IPS-11a (cell line): ENCODE measurements around the gene ANKRD53.
"Not testable (repeated sequence)": the region's sequence is repeated elsewhere in the genome, so short reads cannot be mapped to it uniquely, and the experiment has no call there.

Experiments
- H3K4me3 ChIP-seq: one replicate; pipeline ENCODE4 v1.5.1; 2013; ENCODE audit warnings: low read depth, low read length, control low read depth

Gene ANKRD53

DNA sequence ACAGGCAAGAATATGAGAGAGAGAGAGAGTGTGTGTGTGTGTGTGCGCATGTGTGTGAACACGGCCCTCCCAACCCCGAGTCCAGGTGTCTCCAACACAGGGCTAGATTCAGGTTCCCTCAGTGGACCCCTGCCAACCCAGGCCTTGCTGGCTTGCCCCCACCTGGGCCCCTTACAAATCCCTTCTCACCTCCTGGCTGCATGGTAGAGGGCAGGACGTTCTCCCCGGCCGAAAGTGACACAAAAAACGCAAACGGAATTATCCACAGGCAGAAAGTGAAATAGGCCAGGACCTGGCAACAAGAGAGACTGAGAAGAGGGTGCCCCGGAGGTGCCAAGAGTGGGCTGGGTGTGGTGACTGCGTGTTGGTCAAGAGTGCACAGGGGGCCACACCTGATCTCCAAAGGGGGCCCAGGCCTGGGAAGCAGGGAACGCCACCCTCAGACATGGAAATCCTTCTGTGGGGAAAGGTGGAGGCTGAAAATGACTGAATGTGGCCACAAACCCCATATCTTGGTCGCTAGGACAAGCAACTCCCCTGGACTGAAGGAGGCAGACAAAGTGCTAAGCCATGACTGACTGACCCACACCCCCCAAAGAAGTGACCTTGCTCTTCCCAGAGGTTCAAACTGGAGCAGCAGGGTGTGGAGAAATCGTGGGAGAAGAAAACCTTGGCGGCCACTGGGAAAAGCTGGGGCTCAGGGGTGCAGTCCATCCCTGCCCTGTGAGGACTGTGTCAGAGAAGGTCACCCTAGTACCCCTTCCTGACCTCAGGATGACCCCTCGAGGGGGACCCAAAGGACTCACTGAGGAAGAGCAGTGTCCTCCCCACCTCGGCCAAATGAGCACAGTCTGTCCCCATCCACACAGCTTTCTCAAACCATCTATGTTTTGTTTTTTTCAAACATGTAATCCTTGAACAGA, 10.6 kb downstream of the ANKRD53 start:
- no peak overlapping the region for H3K4me3 ChIP-seq

DNA sequence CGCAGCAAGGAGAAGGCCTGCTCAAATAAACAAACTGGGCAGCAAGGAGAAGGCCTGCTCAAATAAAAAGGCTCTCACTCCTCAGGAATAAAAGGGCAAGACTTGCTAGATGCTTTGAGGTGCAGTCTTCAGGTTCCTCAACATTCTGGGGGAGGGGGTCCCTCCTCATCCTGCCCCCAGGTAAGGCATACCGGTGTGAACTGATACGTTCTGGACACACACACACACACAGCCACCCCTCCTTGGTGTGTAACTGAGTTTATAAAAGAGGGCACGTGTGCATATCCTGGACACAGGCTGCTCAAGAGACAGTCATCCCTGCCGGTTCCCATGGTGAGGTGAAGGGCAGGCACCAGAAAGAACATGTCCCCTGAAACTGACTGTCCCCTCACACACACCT, 11.8 kb downstream of the ANKRD53 start:
- no peak overlapping the region for H3K4me3 ChIP-seq

DNA sequence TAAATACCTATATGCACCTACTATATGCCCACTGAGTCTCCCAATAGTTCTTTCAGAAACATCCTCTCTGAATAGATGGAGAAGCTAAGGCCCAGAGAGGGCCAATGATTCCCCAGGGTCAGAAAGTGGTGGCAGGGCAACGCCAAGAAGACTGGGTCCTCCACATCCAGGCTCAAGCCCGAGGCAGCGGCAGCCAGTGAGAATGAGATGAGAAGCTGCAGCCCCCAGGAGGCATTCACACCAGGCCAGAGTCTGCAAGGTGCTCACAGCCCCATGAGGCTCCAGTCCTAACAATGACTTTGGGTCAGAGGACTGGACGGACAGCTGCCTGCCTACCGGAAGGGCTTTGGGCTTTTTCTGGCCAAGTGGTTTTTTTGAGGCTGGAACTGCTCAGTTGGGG, 12.7 kb downstream of the ANKRD53 start:
- H3K4me3 ChIP-seq: no peak overlapping the region

DNA sequence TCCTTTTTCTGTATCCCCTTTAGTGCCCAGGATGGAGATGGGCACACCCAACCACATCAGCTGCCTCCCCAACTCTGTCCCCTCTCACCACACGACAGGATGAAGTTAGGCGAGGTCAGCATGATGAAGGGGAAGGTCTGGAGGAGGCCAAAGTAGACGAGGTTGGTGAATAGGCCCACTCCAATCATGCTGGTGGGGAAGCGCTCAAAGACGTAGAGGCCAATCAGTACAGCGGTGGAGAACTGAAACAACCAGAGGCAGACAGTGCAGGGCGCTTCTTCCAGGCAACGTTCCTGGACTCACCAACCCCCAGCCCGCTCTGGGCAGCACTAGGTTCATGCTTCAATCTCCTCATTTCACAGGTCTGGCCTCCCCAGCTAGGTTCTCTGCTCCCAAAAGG, 13.3 kb downstream of the ANKRD53 start:
- H3K4me3 ChIP-seq: no peak overlapping the region

DNA sequence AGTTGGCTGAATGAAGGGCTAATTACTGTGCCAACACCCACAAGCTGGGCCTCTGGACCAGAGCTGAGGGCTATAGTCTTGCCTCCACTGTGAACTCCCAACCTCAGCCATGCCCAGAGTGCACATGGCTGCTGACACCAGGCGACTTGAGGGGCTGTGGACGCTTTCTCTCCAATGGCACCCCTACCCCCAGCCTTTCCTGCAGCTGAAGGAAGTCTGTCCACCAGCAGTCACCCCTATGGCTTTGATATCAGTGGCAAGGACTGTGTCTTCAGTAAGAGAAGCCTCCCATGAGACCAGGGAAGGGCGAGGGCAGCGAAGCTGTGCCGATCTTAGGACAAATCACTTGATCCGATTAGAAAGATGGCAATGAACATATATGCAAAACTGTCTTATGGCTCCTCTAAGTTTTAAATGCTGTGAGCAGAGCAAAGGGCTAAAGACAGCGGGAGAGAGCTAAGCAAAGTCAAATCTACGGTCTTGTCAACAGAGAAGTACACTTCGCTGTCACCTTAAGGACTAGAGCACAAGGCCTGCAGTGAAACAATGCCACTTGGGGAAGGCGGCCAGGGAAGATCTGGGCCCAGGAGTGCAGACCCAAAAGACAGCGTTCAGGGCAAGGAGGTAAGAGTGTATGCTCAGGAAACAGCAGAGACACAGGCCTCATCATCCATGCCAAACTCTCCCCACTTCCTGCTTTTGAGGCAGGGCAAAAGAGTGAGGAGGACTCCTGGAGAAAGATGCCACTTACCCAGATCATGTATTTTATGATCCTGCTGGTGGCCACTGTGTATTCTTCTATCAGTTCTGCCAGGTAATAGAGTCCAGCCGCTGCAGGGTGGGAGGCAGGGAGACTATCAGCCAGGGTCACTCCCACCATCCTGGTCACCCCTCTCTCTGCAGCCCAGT, 14.8 kb downstream of the ANKRD53 start:
- no peak overlapping the region for H3K4me3 ChIP-seq

DNA sequence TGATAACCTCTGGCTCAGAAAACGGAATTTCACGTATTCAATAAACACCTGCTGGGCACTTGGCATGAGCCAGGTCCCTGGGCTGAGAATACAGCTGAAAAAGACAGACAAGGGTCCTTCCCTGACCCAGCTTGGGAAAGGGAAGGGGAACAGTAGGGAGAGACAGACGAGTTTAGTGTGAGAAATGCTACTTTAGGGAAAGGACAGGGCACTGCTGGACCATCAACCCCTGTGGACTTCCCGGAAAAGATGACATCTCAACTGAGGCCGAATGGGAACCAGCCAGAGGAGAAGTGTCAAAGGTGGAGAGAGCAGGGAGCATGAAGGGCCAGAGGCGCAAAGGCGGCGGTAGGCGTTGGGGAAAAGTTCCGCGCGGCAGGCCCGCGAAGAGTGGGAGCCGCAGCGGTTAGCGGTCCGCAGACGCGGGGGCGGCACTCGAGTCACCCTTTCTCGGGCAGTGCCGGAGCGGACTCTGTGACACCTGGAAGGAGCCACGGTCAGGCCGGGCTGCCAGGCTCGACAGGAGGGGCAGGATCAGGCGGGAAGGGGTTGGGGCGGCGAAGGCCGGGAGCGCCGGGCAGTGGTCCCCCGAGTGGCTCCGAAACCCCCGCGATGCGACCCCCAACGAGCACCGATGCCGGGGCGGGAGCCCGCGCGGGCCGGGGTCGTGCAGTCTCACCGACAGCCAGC, 15.7 kb downstream of the ANKRD53 start:
- H3K4me3 ChIP-seq: peak overlapping the region; percentile 85

DNA sequence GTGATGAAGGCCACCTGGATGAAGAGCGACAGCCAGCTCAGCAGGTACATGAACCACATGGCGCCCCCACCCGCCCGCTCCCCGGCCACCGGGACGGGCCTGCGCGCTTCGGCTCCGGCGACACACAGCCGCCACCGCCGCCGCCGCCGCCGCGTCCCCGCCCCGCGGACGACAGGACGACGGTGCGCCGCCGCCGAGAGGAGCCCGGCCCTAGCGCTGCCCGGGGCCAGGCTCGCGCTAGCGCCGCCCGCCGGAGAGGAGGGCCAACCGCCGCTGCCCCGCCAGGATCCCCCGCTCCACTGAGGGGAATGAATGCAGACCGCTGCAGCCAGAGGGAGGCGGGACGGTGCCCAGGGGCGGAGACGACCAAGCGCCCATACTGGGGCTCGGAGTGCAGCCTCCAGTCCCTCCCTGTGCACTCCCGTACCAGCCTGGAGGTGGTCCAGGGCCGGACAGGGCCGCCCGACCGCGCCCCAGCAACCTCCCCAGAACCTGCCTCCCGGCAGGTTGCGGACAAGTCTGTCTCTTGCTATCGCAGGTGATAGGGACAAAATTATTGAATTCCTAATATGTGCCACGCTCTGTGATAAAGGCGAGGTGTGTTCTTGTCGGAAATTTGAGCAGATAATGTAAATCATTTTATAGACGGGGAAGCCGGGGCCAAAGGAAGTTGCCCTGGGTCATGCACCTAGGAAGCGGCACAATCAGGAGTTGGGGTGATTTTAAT, 16.4 kb downstream of the ANKRD53 start, which contains the start of gene TEX261:
TSS of gene TEX261 (minus strand) at position 175 of the 727 bp plus-strand sequence. CDS start at position 59, 116 bp downstream.
- peak within 1 kb of the TSS; percentile 85 for H3K4me3 ChIP-seq

DNA sequence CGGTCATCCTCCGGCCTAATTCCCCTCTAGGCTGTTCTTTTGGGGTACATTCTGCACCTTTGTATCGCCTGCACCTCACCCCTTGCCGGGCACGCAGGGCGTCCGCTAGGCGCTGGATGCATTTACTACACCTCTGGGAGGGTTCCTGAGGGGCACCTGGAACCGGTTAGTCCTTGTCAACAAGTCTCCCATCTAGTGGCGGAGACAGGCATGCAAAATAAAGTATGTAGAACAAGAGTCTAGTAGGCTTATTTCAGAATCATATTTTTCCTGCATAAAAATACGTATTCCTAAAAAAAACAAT, 16.9 kb downstream of the ANKRD53 start:
- peak overlapping the region; percentile 67 for H3K4me3 ChIP-seq

DNA sequence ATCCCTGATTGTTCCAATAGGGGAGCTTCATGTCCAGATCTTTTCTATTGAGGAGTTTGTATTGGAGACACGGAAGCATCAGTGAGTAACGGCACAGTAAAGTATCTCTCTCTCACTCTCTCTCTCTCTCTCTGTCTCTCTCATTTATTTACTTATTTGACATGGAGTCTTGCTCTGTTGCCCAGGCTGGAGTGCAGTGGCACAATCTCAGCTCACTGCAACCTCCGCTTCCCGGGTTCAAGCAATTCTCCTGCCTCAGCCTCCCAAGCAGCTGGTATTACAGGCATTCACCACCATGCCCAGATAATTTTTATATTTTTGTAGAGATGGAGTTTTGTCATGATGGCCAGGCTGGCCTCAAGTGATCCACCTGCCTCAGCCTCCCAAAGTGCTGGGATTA, 20.5 kb downstream of the ANKRD53 start:
- H3K4me3 ChIP-seq: not testable (repeated sequence)

DNA sequence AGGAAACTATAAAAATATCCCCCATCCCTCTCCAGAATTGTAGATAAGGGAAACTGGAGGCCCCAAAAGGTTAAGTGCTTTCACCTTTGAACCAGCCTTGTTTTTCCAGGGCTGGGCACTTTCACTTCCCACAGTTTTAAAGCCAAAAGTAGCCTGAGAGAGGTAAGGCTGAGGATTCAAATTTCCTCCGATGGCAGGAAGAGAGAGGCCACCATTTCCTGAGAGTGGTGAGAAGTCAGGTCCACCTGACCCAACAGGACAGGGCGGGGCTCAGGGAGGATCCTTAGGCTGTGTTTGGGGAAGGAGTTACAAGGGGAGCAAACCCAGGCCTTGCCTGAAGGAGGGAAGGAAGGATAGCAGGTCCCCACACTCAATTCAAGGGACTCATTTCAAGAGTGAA, 20.9 kb downstream of the ANKRD53 start:
- H3K4me3 ChIP-seq: no peak overlapping the region

DNA sequence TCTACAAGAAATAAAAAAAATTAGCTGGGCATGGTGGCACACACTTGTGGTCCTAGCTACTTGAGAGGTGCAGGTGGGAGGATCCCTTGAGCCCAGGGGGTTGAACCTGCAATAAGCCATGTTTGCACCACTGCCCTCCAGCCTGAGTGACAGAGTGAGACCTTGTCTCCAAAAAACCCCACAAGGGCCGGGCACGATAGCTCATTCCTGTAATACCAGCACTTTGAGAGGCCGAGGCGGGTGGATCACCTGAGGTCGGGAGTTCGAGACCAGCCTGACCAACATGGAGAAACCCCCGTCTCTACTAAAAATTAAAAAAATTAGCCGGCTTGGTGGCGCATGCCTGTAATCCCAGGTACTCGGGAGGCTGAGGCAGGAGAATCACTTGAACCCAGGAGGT, 21.5 kb downstream of the ANKRD53 start:
- H3K4me3 ChIP-seq: not testable (repeated sequence)

DNA sequence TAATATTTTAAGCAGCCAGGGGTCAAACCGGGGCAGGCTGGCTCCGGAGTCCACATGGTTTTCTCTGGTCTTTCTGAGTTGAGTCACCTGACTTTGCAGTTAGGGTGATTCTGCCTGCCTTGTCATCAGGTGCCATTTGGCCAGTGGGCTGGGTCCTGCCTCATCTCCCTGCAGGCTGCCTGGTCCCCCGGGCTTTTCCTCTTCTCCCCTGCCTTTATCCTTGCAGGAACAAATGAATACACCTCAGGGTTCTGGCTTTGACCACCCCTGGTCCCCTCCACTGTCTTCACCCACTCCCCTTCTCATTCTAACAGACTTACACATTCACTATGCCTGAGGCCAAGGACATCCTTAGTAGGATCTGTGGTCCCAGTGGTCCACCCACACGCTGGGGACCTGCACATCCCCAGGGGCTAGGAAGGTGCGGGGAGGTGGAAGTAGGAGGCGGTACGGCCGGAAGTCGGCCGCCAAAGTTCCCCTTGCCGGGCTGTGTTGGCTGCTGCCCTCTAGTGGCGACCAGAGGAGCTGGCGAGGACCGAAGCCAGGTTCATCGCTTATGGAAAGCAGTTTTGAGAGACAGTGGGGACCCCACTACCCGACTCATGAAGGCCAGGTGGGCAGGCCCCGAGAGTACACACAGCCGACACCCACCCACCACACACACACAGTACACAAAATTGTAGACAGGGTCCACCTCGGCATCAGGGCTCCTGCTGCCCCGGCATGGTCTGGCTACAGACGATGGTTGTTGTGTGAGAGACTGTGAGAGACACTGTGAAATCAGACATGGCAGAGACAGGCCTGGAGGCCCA, 22.6 kb downstream of the ANKRD53 start:
- H3K4me3 ChIP-seq: no peak overlapping the region

DNA sequence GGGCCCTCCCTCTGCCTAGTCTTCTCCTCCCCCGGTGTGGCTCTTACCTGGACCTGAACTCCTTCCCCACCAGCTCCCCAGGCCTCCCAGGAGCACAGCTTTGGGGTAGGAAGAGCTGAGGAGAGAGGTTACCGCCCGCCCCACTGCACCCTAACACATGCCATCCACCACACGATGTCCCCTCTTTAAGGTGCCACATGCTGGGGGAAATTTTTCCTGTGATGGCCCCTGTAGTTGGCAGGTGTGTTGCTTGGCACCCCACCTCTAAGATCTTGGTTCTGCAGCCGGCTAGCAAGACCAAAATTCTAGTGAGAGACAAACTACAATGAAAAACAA, 23.1 kb downstream of the ANKRD53 start:
- H3K4me3 ChIP-seq: no peak overlapping the region

DNA sequence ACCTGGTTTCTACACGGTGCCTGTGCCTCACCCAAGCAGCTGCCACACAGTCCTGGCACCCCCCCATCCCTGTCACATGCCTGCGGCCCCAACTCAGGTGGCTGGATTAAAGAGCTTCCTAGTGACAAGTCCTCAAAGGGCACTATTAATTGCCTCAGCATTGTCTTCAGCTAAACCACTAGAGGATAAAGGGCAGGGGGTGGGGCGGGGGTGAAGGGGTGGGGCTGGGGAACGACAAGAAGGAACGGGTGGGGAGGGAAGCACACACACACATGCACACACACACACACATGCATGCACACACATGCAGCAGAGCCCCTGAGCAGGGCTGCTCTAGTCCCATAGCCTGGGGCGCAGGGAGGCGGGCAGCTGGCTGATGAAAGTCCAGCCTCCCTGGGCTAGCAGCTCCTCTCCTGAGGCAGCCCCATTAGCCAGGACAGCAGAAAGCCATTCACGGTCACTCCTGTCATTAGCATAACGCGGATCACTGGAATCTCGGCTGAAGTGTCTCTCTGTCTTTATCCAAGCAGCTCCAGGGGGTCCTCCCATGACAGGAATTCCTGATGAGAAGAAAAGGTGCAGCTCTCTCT, 23.6 kb downstream of the ANKRD53 start:
- H3K4me3 ChIP-seq: no peak overlapping the region

DNA sequence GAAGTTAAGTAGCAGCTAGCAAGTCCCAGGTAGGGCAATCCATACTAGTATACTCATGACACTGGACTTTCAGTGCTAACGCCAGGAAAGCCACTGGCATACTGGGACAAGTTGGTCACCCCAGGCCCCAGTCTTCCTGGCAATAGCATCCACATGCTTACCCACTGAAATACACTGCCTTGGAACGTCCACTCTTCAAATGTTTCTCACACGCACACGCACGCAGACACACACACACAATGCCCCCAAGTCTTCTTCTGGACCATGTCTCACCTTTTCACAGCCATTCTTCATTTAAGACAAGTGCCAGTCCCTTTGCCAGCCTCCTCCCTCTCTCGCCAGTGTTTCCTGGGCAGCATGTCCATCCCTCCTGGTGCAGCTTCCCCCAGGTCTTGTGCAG, 25.0 kb downstream of the ANKRD53 start:
- H3K4me3 ChIP-seq: no peak overlapping the region

DNA sequence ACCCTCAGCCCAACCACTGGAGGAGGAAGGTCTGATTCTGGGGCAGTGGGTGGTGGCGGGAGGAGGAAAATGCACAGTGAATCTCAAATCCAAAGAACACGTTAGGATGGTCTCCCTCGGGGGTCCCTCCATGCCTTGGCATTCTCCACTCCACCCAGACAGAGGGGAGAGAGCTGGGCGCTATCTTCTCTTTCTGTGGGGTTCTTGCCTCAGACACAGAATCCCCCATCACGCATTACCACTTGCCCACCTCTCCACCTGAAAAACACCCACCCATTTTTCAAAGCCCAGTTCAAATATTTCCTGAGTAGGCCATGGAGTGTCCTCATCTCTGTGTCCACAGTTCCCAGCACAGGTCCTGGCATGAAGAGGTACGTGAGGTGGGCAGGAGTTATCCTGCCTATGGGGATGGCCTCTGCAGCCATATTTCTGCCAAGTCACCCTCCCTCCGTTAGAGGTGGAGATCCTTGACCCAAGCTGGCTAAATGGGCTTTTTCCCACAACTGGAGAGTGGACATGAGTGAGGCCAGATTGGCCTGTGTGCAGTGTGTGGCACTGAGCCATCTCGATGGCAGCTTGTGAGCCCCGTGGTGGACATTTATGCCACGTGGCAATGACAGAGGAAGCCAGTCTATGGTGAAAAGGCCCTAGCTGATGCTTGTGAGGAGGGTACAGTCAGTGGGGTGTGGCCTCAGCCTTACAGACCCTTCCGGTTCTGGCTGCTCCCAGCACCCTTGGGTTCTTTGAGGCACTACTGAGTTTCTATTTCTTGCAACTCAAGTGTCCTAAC, 25.7 kb downstream of the ANKRD53 start:
- H3K4me3 ChIP-seq: no peak overlapping the region

DNA sequence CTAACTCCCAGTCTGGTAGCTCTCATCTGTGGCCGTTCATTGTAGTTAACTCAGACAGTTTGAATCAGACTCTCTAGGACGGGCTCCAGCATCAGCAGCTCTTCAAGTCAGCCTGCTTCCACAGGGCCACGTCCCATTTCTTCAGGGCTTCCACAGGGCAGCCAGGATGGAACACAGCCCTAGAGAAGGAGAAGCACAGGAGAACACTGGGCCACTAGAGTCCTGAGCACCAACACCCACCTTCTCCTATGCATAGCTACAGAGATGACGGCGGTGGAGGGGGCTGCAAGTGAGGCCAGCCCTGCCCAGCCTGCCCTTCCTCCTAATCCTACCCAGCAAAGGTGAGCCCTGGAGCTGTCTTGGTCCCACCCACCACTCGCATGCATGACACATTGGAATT, 26.4 kb downstream of the ANKRD53 start:
- no peak overlapping the region for H3K4me3 ChIP-seq

DNA sequence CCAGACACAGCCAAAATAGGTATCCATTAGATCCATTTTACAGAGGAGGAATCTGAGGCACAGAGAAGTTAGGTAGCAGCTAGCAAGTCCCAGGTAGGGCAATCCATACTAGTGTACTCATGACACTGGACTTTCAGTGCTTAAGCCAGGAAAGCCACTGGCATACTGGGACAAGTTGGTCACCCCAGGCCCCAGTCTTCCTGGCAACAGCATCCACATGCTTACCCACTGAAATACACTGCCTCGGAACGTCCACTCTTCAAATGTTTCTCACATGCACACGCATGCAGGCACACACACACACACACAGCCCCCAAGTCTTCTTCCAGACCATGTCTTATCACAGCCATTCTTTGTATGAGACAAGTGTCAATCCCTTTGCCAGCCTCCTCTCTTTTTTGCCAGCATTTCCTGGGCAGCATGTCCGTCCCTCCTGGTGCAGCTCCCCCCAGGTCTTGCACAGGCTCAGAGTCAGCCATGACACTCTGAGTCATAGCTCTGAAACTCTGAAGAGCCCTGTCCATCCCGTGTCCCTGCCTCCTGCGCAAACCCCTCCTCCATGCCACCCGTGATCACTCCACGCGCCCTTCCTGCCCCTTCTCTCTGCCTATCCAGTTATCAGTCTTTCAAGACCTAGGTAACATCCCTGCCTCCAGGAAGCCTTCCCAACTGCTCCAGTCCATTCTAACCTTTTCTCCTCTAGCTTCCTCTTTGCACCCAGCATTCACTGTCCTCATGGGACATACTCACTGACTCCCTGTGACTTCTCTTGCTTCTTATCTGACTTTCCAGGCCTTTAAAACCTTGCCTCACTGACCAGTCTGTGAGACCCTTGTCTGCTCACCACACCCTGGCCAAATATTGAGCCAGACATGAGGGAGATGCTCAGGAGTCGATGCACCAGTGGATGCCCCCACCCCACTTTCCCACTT, 27.1 kb downstream of the ANKRD53 start:
- no peak overlapping the region for H3K4me3 ChIP-seq
